Vagina (tissue), 2 donors: ENCODE results near the gene LLCFC1.

ENCODE experiments used
- POLR2A ChIP-seq, 2 donors: fragments of 450-650 bp; IDR thresholded peaks; one replicate each; pipeline ENCODE4 v1.6.1; 2017; ENCODE audit warnings: antibody characterized with exemption in 2 of 2, mild to moderate bottlenecking in 2 of 2, moderate library complexity in 2 of 2
- TF ChIP-seq, protein P1 (sequence below), 3 experiments: fragments of 450-650 bp in 2 of 3; fragments of 200-600 bp in 1 of 3; sonication (generic) in 1 of 3; IDR thresholded peaks; one replicate each; pipeline ENCODE4 v1.5.1; 2017 to 2019; ENCODE audit warnings: antibody characterized with exemption in 3 of 3, mild to moderate bottlenecking in 2 of 3, moderate library complexity in 2 of 3

DNA sequence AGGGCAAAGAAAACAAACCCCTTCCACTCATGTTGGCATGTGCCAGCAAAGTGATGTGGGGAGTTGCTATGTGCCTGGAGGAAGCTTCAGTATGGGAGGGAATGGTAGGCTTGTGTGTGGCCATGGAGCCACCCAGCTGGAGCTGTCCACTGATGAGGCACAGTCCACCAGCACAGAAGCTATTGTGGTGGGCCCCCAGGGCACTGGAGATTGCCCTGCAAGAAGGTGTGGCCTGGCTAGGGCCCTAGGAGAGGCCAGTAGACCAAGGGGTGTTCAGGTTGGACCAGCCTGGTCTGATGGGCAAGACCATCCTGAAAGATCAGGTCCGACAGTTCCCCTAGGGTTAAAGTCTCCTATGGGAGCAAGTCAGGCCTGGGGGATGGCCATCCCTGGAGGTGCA, 45.0 kb downstream of the LLCFC1 start:
- TF ChIP-seq, protein P1, sequence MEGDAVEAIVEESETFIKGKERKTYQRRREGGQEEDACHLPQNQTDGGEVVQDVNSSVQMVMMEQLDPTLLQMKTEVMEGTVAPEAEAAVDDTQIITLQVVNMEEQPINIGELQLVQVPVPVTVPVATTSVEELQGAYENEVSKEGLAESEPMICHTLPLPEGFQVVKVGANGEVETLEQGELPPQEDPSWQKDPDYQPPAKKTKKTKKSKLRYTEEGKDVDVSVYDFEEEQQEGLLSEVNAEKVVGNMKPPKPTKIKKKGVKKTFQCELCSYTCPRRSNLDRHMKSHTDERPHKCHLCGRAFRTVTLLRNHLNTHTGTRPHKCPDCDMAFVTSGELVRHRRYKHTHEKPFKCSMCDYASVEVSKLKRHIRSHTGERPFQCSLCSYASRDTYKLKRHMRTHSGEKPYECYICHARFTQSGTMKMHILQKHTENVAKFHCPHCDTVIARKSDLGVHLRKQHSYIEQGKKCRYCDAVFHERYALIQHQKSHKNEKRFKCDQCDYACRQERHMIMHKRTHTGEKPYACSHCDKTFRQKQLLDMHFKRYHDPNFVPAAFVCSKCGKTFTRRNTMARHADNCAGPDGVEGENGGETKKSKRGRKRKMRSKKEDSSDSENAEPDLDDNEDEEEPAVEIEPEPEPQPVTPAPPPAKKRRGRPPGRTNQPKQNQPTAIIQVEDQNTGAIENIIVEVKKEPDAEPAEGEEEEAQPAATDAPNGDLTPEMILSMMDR (IDR thresholded peaks at IDR 0.05): no peak
- TF ChIP-seq POLR2A (IDR thresholded peaks at IDR 0.05): no peak
